Transverse colon (tissue), 4 donors: ENCODE measurements around the gene ZNF440. TPM values are rescaled to one million over a fixed set of nuclear protein-coding genes. Genes with fewer than 3 reads are reported as not detected.
"Not testable (repeated sequence)": the region's sequence is repeated elsewhere in the genome, so short reads cannot be mapped to it uniquely, and the experiment has no call there.

Experiments
- DNase-seq: peaks from one replicate; pipeline ENCODE4 v3.0.0-alpha.2; 2019
- H3K27ac ChIP-seq, 4 donors: fragments of 200-600 bp; sonication (generic); 2 replicates each; pipeline ENCODE4 v1.5.1; 2016 to 2018; ENCODE audit warnings: inconsistent platforms in 4 of 4
- H3K27me3 ChIP-seq: fragments of 200-600 bp; sonication (generic); 2 replicates; pipeline ENCODE4 v1.5.1; 2017; ENCODE audit warnings: inconsistent platforms
- H3K36me3 ChIP-seq, 4 donors: fragments of 200-600 bp; sonication (generic); 2 replicates each; pipeline ENCODE4 v1.5.1; 2017 to 2019; ENCODE audit warnings: inconsistent platforms in 4 of 4
- H3K4me1 ChIP-seq, 4 donors: fragments of 200-600 bp; sonication (generic); 2 replicates each; pipeline ENCODE4 v1.5.1; 2017 to 2020; ENCODE audit warnings: inconsistent platforms in 4 of 4
- H3K4me3 ChIP-seq, 4 donors: fragments of 200-600 bp; sonication (generic); 1 replicate in 1 of 4; 2 replicates in 3 of 4; pipeline versions ENCODE4 v1.5.1 to v1.6.1; 2017 to 2019; ENCODE audit warnings: inconsistent platforms in 4 of 4
- H3K9me3 ChIP-seq, 2 donors: fragments of 200-600 bp; sonication (generic); 2 replicates each; pipeline ENCODE4 v1.5.1; 2017 to 2019; ENCODE audit warnings: inconsistent platforms in 2 of 2
- CTCF ChIP-seq, 5 experiments: fragments of 200-600 bp in 3 of 5; fragments of 450-650 bp in 2 of 5; sonication (generic) in 3 of 5; IDR thresholded peaks; 1 replicate in 2 of 5; 2 replicates in 3 of 5; pipeline ENCODE4 v1.5.1; 2016 to 2017; ENCODE audit warnings: antibody characterized with exemption in 5 of 5, inconsistent platforms in 3 of 5, mild to moderate bottlenecking in 2 of 5, moderate library complexity in 1 of 5
- EP300 ChIP-seq: sonication (generic); formaldehyde crosslinking; IDR thresholded peaks from one replicate; pipeline ENCODE4 v1.6.1; 2017; ENCODE audit warnings: antibody characterized with exemption, low read depth
- POLR2A ChIP-seq: fragments of 450-650 bp; IDR thresholded peaks from one replicate; pipeline ENCODE4 v1.6.1; 2016; ENCODE audit warnings: antibody characterized with exemption, mild to moderate bottlenecking, moderate library complexity
- POLR2AphosphoS5 ChIP-seq, 3 donors: sonication (generic); formaldehyde crosslinking; IDR thresholded peaks; one replicate each; pipeline ENCODE4 v1.6.1; 2016; ENCODE audit warnings: antibody characterized with exemption in 3 of 3
- WGBS, 2 donors: methylation state at CpG; one replicate each; pipeline ENCODE4 v1.1.5; 2018; ENCODE audit warnings: low coverage in 1 of 2; 5-methylcytosine and 5-hydroxymethylcytosine counted together
- in situ Hi-C, 4 donors: fragments of 200-750 bp; cut with MboI; loops; one replicate each; pipeline versions ENCODE4 v1.15.0 to v1.15.1; 2017; ENCODE audit warnings: low sequenced_read_pairs in 3 of 4, low pct_ligation_motif_present in 1 of 4, low pct_unique_long_range_greater_than_20kb in 1 of 4
- intact Hi-C: fragments of 100-400 bp; cut with DNase I; formaldehyde crosslinking; loops from one replicate; pipeline ENCODE4 v1.15.1; 2023; ENCODE audit warnings: low total_unique reads
- total RNA-seq, 4 donors: library from RNA; depleted of rRNA; stranded (reverse); fragments of >200 nt; gene quantifications; one replicate each; pipeline ENCODE4 v1.1.0, GENCODE V29; 2016

Gene ZNF440
- total RNA-seq, 4 donors from 2014 or later, result 44.1 to 51.3 (median 48.2) TPM

- Histone ChIP-seq H3K4me3 (no peak overlapping the region), H3K9me3 (peaks cover 28 to 42% of the 10 kb centered on the region in 2 donors), H3K27ac (no peak overlapping the region), H3K27me3 (no peaks in the 10 kb centered on the region), H3K4me1 (no peaks in the 10 kb centered on the region), H3K36me3 (peaks cover 0 to 18% (median 7%) of the 10 kb centered on the region in 4 donors)
- 91 to 94% methylated on average over 4 to 9 of the region's 9 CpGs for WGBS, 2 donors
- in situ Hi-C loops (no loop called here), intact Hi-C loops (no loop called here)
- DNase-seq, result no peak
- TF ChIP-seq CTCF (IDR thresholded peaks at IDR 0.05) (no peak), EP300 (no peak), POLR2AphosphoS5 (IDR thresholded peaks at IDR 0.05) (no peak), POLR2A (no peak)
Measured at GRCh38 chr19:11872624-11873023, 58.6 kb downstream of the ZNF440 start.

DNA sequence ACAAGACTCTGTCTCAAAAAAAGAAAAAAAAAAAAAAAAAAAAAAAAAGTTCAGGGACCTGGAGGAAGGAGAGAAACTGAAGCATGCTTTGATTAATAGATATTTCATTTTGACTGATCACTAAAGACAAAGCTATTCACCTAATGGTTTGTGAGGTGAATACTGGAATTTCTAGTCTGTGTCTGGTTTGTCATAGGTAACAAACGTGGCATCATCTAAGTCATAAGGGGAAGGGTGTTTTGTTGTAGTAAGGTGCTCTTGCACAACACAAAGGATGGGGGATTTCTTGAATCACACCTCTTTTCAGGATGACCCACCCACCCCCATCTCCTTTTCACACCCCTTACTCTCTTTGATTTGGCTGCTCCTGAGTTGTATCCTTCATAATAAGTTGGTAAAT, 59.7 kb downstream of the ZNF440 start:
- intact Hi-C loops, result no loop called here
- peaks cover 0 to 6% (median 2%) of the 10 kb centered on the region in 4 donors for H3K36me3 ChIP-seq
- WGBS, 2 donors, result 50 to 75% methylated on average over 1 of the region's 1 CpG
- in situ Hi-C loops, result no loop called here
- DNase-seq, result no peak
- no peak overlapping the region for H3K4me3 ChIP-seq
- no peaks in the 10 kb centered on the region for H3K4me1 ChIP-seq
- peaks cover 17 to 31% of the 10 kb centered on the region in 2 donors for H3K9me3 ChIP-seq
- no peak overlapping the region for H3K27ac ChIP-seq
- TF ChIP-seq EP300, result no peak
- no peak for TF ChIP-seq POLR2A
- TF ChIP-seq POLR2AphosphoS5 (IDR thresholded peaks at IDR 0.05), result no peak
- no peak for TF ChIP-seq CTCF (IDR thresholded peaks at IDR 0.05)
- no peaks in the 10 kb centered on the region for H3K27me3 ChIP-seq

GRCh38 chr19:11879687-11880266, 65.7 kb downstream of the ZNF440 start:
- WGBS, 2 donors, result 73 to 81% methylated on average over 6 to 16 of the region's 16 CpGs
- H3K4me3 ChIP-seq, result not testable (repeated sequence)
- intact Hi-C loops, result loop anchor here (5.0 kb wide), 1 partner anchor 263 kb away; the partner anchor contains the start of gene ZNF20

GRCh38 chr19:11880598-11880997, 66.5 kb downstream of the ZNF440 start:
- no peak for DNase-seq
- TF ChIP-seq EP300 (no peak), POLR2AphosphoS5 (IDR thresholded peaks at IDR 0.05) (no peak)

More at GRCh38 chr19:11879687-11880266, 65.7 kb downstream of the ZNF440 start:
- H3K27ac ChIP-seq, H3K9me3 ChIP-seq, H3K27me3 ChIP-seq, DNase-seq, H3K4me1 ChIP-seq, H3K36me3 ChIP-seq: not testable (repeated sequence)
- in situ Hi-C loops, result loop anchor here in 2 of 4 donors (25.0 kb wide), 2 partner anchors 108 to 258 kb away; partner anchors contain the start of gene ZNF20 (in 1 of the 2)
- peak; percentile 13 to 30 (median 19) for TF ChIP-seq CTCF (IDR thresholded peaks at IDR 0.05)

More at GRCh38 chr19:11880598-11880997, 66.5 kb downstream of the ZNF440 start:
- Histone ChIP-seq H3K4me1 (peaks cover 0 to 2% (median 0%) of the 10 kb centered on the region in 4 donors), H3K36me3 (no peaks in the 10 kb centered on the region), H3K4me3 (no peak overlapping the region), H3K27me3 (no peaks in the 10 kb centered on the region), H3K9me3 (no peaks in the 10 kb centered on the region), H3K27ac (no peak overlapping the region)
- intact Hi-C loops, result loop anchor here (5.0 kb wide), 1 partner anchor 262 kb away; the partner anchor contains the start of gene ZNF20
- in situ Hi-C loops, result loop anchor here in 2 of 4 donors (25.0 kb wide), 2 partner anchors 107 to 257 kb away; partner anchors contain the start of gene ZNF20 (in 1 of the 2)
- 84 to 93% methylated on average over 5 to 12 of the region's 12 CpGs for WGBS, 2 donors
